ENCODE results near the gene DDX17. TPM values are rescaled to one million over a fixed set of nuclear protein-coding genes. Genes with fewer than 3 reads are reported as not detected.

The DDX17 gene
- total and polyA plus RNA-seq, 10 of the 15 experiments (the other 5 are each of a cell fraction or from before 2014, with no cell fraction given): 25.2 to 778 (median 266) TPM

GRCh38 chr22:38433871-38434270 is 72.2 kb downstream of the DDX17 start:
- no peaks in the 10 kb centered on the region for H3K36me3 ChIP-seq (ENCODE audit: control insufficient read depth in 2 of 2, insufficient read depth in 2 of 2, low read length in 1 of 2)
- WGBS (ENCODE audit: insufficient coverage, insufficient replicate concordance, low lambda C conversion rate, missing lambda C conversion rate): 15% methylated on average over 8 of the region's 8 CpGs
- no peaks in the 10 kb centered on the region for H3K4me1 ChIP-seq (ENCODE audit: control insufficient read depth, insufficient read depth, low read length)
- no peaks in the 10 kb centered on the region for H4K20me1 ChIP-seq (ENCODE audit: control insufficient read depth, insufficient read depth)
- ChIA-PET CTCF (interaction anchor here (1.8 kb wide), 1 partner anchor 138 kb away, joined by 4 read pairs; no protein-coding TSS in a partner anchor), SMC1A (ENCODE audit: uncharacterized antibody, unreplicated experiment) (no interaction called here), RAD21 (ENCODE audit: unreplicated experiment) (no interaction called here), POLR2A (no interaction called here)
- DNase-seq (ENCODE audit: low read depth, low spot score) (no peak), FAIRE-seq (no peak), ATAC-seq (no peak)
- peaks cover 0 to 4% of the 10 kb centered on the region in 2 experiments; a peak in 2 of 4 replicates for H3K27me3 ChIP-seq (replicated peaks in 1 of 2; ENCODE audit: control insufficient read depth in 2 of 2, insufficient read depth in 2 of 2, low read length in 1 of 2)
- no peaks in the 10 kb centered on the region for H3K79me2 ChIP-seq (ENCODE audit: control insufficient read depth, insufficient read depth, low read length)
- H3K4me3 ChIP-seq: no peak overlapping the region
- H3K27ac ChIP-seq (ENCODE audit: control insufficient read depth, insufficient read depth): no peak overlapping the region
- in situ Hi-C loops (cut with MboI): no loop called here
- intact Hi-C loops (cut with micrococcal nuclease; ENCODE audit: unreplicated experiment): no loop called here
- BruUV-seq (replicated peaks): no TSS peak
- TF ChIP-seq HSF1 (IDR thresholded peaks at IDR 0.05; ENCODE audit: low read depth, low read length): no peak
- TF ChIP-seq NFYA (IDR thresholded peaks at IDR 0.05; ENCODE audit: borderline replicate concordance, low read depth, low read length): no peak
- TF ChIP-seq, protein P1, sequence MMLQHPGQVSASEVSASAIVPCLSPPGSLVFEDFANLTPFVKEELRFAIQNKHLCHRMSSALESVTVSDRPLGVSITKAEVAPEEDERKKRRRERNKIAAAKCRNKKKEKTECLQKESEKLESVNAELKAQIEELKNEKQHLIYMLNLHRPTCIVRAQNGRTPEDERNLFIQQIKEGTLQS (IDR thresholded peaks at IDR 0.05; ENCODE audit: borderline replicate concordance, extremely low read depth, low read depth, low read length): no peak
- TF ChIP-seq, protein P2, sequence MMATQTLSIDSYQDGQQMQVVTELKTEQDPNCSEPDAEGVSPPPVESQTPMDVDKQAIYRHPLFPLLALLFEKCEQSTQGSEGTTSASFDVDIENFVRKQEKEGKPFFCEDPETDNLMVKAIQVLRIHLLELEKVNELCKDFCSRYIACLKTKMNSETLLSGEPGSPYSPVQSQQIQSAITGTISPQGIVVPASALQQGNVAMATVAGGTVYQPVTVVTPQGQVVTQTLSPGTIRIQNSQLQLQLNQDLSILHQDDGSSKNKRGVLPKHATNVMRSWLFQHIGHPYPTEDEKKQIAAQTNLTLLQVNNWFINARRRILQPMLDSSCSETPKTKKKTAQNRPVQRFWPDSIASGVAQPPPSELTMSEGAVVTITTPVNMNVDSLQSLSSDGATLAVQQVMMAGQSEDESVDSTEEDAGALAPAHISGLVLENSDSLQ (IDR thresholded peaks at IDR 0.05): no peak
- TF ChIP-seq EGR1 (IDR thresholded peaks at IDR 0.05; ENCODE audit: borderline replicate concordance in 1 of 2, low read depth in 2 of 2, low read length in 2 of 2): no peak
- TF ChIP-seq CHD2 (IDR thresholded peaks at IDR 0.05; ENCODE audit: borderline replicate concordance, low read depth, low read length): no peak
- no peak for TF ChIP-seq GATAD2B (conservative IDR thresholded peaks at IDR 0.05; ENCODE audit: low read depth)
- no peak for TF ChIP-seq TARDBP (IDR thresholded peaks at IDR 0.05; ENCODE audit: borderline replicate concordance)
- no peak for TF ChIP-seq ZNF687 (IDR thresholded peaks at IDR 0.05)
- TF ChIP-seq POLR2A (IDR thresholded peaks at IDR 0.05; ENCODE audit: low read depth, low read length): no peak
- TF ChIP-seq SP1 (IDR thresholded peaks at IDR 0.05; ENCODE audit: low read depth, low read length): no peak
- TF ChIP-seq KLF5 (IDR thresholded peaks at IDR 0.05; ENCODE audit: partially characterized antibody): no peak
- TF ChIP-seq, protein P3, sequence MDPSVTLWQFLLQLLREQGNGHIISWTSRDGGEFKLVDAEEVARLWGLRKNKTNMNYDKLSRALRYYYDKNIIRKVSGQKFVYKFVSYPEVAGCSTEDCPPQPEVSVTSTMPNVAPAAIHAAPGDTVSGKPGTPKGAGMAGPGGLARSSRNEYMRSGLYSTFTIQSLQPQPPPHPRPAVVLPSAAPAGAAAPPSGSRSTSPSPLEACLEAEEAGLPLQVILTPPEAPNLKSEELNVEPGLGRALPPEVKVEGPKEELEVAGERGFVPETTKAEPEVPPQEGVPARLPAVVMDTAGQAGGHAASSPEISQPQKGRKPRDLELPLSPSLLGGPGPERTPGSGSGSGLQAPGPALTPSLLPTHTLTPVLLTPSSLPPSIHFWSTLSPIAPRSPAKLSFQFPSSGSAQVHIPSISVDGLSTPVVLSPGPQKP (IDR thresholded peaks at IDR 0.05; ENCODE audit: low read depth, low read length): no peak
- no peak overlapping the region for H3K9ac ChIP-seq (ENCODE audit: control insufficient read depth, insufficient read depth, low read length)
- H2AFZ ChIP-seq (ENCODE audit: control insufficient read depth, low read depth, low read length): no peak overlapping the region
- no peaks in the 10 kb centered on the region for H3K9me3 ChIP-seq (replicated peaks; ENCODE audit: control insufficient read depth, insufficient read depth, low read length)
- no peak overlapping the region for H3K4me2 ChIP-seq (ENCODE audit: control insufficient read depth, insufficient read depth)
